Endothelial cell (in vitro differentiated cells): ENCODE data around the gene EBLN2. TPM values are rescaled to one million over a fixed set of nuclear protein-coding genes. Genes with fewer than 3 reads are reported as not detected.

Experiments
- DNase-seq: peaks from one replicate; pipeline ENCODE4 v3.0.0; 2021; ENCODE audit warnings: low spot score
- H3K27ac Mint-ChIP-seq: one replicate; pipeline ENCODE4 v1.8.0; 2021; ENCODE audit warnings: mixed read lengths, inconsistent platforms; ENCODE audit not compliant: unreplicated experiment
- H3K27me3 Mint-ChIP-seq: one replicate; pipeline ENCODE4 v1.8.0; 2021; ENCODE audit warnings: mild to moderate bottlenecking, moderate library complexity, mixed read lengths, inconsistent platforms; ENCODE audit not compliant: unreplicated experiment
- H3K36me3 Mint-ChIP-seq: one replicate; pipeline ENCODE4 v1.8.0; 2021; ENCODE audit warnings: mild to moderate bottlenecking, low read depth, mixed read lengths, inconsistent platforms; ENCODE audit not compliant: unreplicated experiment
- H3K4me1 Mint-ChIP-seq: one replicate; pipeline ENCODE4 v1.8.0; 2021; ENCODE audit warnings: mild to moderate bottlenecking, mixed read lengths, inconsistent platforms; ENCODE audit not compliant: unreplicated experiment
- H3K4me3 Mint-ChIP-seq: one replicate; pipeline ENCODE4 v1.8.0; 2021; ENCODE audit warnings: mild to moderate bottlenecking, mixed read lengths, inconsistent platforms; ENCODE audit not compliant: unreplicated experiment
- H3K9me3 Mint-ChIP-seq: one replicate; pipeline ENCODE4 v1.8.0; 2021; ENCODE audit warnings: mixed read lengths, inconsistent platforms; ENCODE audit not compliant: unreplicated experiment
- CTCF ChIP-seq: fragments of 200-600 bp; sonication (generic); IDR thresholded peaks from one replicate; pipeline ENCODE4 v1.5.0; 2021; ENCODE audit warnings: antibody characterized with exemption; ENCODE audit not compliant: unreplicated experiment
- total RNA-seq: library from RNA; stranded (reverse); fragmentation: NEBNext Ultra II Directional; extraction: Animal tissue kit (Norgen Biotek cat#: 25700); gene quantifications from one replicate; pipeline ENCODE4 v1.2.1, GENCODE V29; 2021; ENCODE audit not compliant: unreplicated experiment

EBLN2 gene
- total RNA-seq, 1 donor from 2014 or later = 9.4 TPM

- Mint-ChIP-seq H3K36me3 (peaks cover 3% of the 10 kb centered on the region), H3K27ac (peak overlapping the region; percentile 36), H3K27me3 (no peaks in the 10 kb centered on the region), H3K4me1 (peaks cover 11% of the 10 kb centered on the region), H3K4me3 (no peak overlapping the region), H3K9me3 (no peaks in the 10 kb centered on the region)
- no peak for TF ChIP-seq CTCF
- no peak for DNase-seq
Observed at GRCh38 chr3:73046195-73046594, 15.3 kb upstream of the EBLN2 start.

DNA sequence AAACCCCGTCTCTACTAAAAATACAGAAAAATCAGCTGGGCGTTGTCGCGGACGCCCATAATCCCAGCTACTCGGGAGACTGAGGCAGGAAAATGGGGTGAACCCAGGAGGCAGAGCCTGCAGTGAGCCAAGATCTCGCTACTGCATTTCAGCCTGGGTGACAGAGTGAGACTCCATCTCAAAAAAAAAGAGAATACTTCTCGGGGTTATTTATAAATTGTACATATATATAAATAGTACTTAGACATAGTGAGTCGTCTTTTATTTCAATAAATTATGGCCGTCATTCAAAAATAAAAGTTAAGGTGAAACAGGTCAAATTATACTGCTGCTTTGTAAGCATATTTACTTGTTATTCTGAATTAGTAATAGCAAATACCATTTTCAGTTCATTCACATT is 12.1 kb upstream of the EBLN2 start:
- H3K36me3 Mint-ChIP-seq = peaks cover 3% of the 10 kb centered on the region
- H3K9me3 Mint-ChIP-seq = no peaks in the 10 kb centered on the region
- no peak for TF ChIP-seq CTCF
- H3K4me1 Mint-ChIP-seq = peaks cover 7% of the 10 kb centered on the region
- no peak for DNase-seq
- H3K4me3 Mint-ChIP-seq = no peak overlapping the region
- no peak overlapping the region for H3K27ac Mint-ChIP-seq
- no peaks in the 10 kb centered on the region for H3K27me3 Mint-ChIP-seq

DNA sequence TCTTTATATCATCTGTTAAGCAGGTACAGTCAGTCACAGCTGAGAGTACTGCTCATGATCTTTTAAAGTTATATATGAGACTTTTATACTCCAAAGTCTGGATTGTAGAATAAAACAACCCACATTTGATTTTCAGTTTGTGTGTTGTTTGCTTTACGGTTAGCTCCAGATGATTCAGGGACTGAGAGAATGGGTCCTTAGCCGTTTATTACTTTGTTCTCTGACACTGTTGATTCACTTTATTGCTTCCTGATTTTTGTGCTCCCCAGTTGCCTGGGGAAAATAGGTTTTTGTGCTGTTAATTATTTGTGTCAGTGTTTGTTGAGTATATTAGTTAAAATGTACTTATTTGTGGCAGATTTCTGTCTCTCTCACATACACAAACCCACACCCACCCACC is 8.6 kb upstream of the EBLN2 start:
- no peak overlapping the region for H3K27ac Mint-ChIP-seq
- peaks cover 1% of the 10 kb centered on the region for H3K27me3 Mint-ChIP-seq
- H3K36me3 Mint-ChIP-seq = peaks cover 3% of the 10 kb centered on the region
- no peak overlapping the region for H3K4me3 Mint-ChIP-seq
- DNase-seq = no peak
- no peaks in the 10 kb centered on the region for H3K9me3 Mint-ChIP-seq
- H3K4me1 Mint-ChIP-seq = peaks cover 2% of the 10 kb centered on the region
- no peak for TF ChIP-seq CTCF

- TF ChIP-seq CTCF = no peak
- H3K36me3 Mint-ChIP-seq = peaks cover 3% of the 10 kb centered on the region
- peaks cover 1% of the 10 kb centered on the region for H3K27me3 Mint-ChIP-seq
- no peak overlapping the region for H3K27ac Mint-ChIP-seq
- peaks cover 12% of the 10 kb centered on the region for H3K4me1 Mint-ChIP-seq
- no peak overlapping the region for H3K4me3 Mint-ChIP-seq
- no peaks in the 10 kb centered on the region for H3K9me3 Mint-ChIP-seq
- no peak for DNase-seq
Observed at GRCh38 chr3:73055583-73055982, 5.9 kb upstream of the EBLN2 start.

- Mint-ChIP-seq H3K36me3 (peaks cover 3% of the 10 kb centered on the region), H3K9me3 (no peaks in the 10 kb centered on the region), H3K27ac (peak overlapping the region; percentile 2), H3K4me1 (peaks cover 12% of the 10 kb centered on the region), H3K4me3 (no peak overlapping the region), H3K27me3 (peaks cover 1% of the 10 kb centered on the region)
- DNase-seq = no peak
- no peak for TF ChIP-seq CTCF
Observed at GRCh38 chr3:73056014-73056844, 5.2 kb upstream of the EBLN2 start.
